ENCODE data around the gene EPHB2. TPM values are rescaled to one million over a fixed set of nuclear protein-coding genes. Genes with fewer than 3 reads are reported as not detected.

The EPHB2 gene
- total and polyA plus RNA-seq, 2 of the 8 experiments (the other 6 are each of a cell fraction or from before 2014, with no cell fraction given), result 15.8 to 17.2 TPM

- TF ChIP-seq CTCF (IDR thresholded peaks at IDR 0.05; ENCODE audit: control extremely low read depth in 1 of 3, insufficient read depth in 1 of 3, low read depth in 1 of 3, low read length in 3 of 3) (no peak), GTF2F1 (IDR thresholded peaks at IDR 0.05; ENCODE audit: borderline replicate concordance, low read depth, low read length) (no peak), NANOG (IDR thresholded peaks at IDR 0.05; ENCODE audit: insufficient read depth, low read depth, low read length, poor library complexity, severe bottlenecking) (no peak), EGR1 (IDR thresholded peaks at IDR 0.05; ENCODE audit: borderline replicate concordance, low read depth, low read length) (no peak), SP1 (IDR thresholded peaks at IDR 0.05; ENCODE audit: low read depth, low read length) (no peak), EP300 (IDR thresholded peaks at IDR 0.05; ENCODE audit: borderline replicate concordance in 1 of 2, low read depth in 2 of 2, low read length in 2 of 2) (no peak), KDM4A (IDR thresholded peaks at IDR 0.05; ENCODE audit: low read depth, low read length, severe bottlenecking) (no peak), JUN (IDR thresholded peaks at IDR 0.05; ENCODE audit: low read depth, low read length) (no peak)
Observed at GRCh38 chr1:22812092-22812880, 101.6 kb downstream of the EPHB2 start (continued).
